NCI-H2081 treated with DMSO at 0.1 percent for 48 hours (cell line): ENCODE data around the gene TRIM5.

ENCODE experiments used
- DNase-seq: peaks from one replicate; lab custom pipeline; 2025; lab: John Stamatoyannopoulos, UW

The TRIM5 gene

GRCh38 chr11:5624489-5625279, 60.2 kb downstream of the TRIM5 start, which contains the start of gene TRIM34:
Gene TRIM34 (plus strand): TSS chr11:5625001. CDS start chr11:5632332, 7,331 bp downstream.
- DNase-seq, result no peak

GRCh38 chr11:5622802-5623201, 62.1 kb downstream of the TRIM5 start:
- DNase-seq, result no peak

- DNase-seq, result no peak
Measured at GRCh38 chr11:5621580-5621979, 63.3 kb downstream of the TRIM5 start.

GRCh38 chr11:5620651-5621521, 64.0 kb downstream of the TRIM5 start:
- no peak for DNase-seq

GRCh38 chr11:5618807-5619206, 66.1 kb downstream of the TRIM5 start:
- no peak for DNase-seq
